Measurements from ENCODE around the gene STX7.
"Not testable (repeated sequence)": the region's sequence is repeated elsewhere in the genome, so short reads cannot be mapped to it uniquely, and the experiment has no call there.

Gene STX7, protein sequence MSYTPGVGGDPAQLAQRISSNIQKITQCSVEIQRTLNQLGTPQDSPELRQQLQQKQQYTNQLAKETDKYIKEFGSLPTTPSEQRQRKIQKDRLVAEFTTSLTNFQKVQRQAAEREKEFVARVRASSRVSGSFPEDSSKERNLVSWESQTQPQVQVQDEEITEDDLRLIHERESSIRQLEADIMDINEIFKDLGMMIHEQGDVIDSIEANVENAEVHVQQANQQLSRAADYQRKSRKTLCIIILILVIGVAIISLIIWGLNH

DNA sequence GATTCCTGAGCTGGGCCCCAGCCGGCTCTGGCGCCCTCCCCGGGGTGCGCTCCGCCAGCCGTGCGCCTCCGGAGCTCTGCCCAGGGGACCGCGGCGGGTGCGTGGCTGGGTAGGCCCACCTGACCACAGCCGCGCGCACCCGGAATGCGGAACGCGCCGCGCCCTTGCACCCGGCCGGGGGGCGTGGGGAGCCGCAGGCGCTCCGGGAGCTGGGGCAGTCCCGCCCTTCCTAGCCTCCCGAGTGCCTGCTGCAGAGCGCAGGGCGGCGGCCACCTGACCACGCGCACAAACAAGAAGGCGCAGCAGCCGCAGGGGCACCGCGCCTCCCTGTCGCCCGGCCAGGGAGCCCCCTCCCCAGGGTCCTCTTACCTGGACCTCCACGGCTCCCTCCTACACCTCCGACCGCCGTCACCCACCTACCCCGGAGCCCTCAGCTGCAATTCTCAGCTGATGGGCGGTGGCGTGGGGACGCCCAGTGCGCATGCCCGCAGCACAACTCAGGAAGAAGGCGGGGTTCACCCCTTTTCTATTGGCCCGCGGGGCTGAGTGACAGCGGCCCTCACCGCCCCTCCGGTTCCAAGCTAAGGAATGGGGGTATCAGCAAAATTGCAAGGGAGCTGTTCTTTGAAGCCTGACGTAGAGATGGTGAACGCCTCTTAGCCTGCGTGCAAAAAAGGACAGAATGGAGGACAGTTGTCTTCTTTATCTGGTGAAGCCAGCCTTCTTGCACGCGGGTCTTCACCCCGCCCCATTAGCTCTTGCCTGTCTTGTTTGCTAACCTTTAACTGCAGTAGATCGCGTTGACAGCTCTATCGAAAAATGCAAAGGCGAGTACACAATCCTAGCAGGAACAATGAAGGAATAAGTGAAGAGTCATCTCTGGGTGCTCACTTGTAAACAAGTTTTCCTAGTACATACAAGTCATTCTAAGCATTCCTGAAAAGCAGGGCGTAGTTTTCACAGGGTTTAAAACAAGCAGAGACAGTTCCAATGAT, at the start of gene STX7:
TSS of gene STX7 (minus strand) at position 479 of the 995 bp plus-strand sequence. CDS start 9,586 bp downstream, outside the sequence.
- peak; percentile 89 for DNase-seq

DNA sequence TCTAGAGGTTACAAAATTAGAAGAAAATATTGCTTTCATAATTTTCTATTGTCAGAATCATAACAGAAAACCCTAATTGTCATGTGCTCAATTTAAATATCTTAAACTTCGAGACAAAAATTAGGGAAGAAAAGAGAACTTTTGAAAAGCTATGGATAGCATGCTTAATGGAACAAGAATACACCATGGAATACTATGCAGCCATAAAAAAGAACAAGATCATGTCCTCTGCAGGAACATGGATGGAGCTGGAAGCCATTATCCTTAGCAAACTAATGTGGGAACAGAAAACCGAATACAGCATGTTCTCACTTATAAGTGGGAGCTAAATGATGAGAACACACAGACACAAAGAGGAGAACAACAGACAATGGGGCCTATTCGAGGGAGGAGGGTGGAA, 47.2 kb upstream of the STX7 start:
- not testable (repeated sequence) for DNase-seq

DNA sequence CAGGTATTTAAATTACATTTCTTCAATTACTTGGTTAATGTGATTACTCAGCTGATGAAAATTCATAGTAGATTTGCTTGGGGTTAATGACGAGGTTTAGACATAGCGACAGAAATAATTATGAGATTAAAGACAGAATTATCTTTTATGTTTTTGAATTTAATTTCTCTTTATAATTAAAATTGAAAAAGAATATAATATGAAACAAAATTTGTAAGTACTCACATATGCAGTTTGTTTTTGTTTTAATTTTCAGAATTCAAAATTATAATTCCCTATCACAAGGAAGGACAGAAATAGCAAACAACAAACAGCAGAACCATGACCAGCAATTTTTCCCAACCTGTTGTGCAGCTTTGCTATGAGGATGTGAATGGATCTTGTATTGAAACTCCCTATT, 39.5 kb upstream of the STX7 start, which contains the start of gene TAAR8:
TSS of gene TAAR8 (plus strand) at position 301 of the 400 bp plus-strand sequence. CDS start at position 322, 21 bp downstream.
- DNase-seq = no peak

DNA sequence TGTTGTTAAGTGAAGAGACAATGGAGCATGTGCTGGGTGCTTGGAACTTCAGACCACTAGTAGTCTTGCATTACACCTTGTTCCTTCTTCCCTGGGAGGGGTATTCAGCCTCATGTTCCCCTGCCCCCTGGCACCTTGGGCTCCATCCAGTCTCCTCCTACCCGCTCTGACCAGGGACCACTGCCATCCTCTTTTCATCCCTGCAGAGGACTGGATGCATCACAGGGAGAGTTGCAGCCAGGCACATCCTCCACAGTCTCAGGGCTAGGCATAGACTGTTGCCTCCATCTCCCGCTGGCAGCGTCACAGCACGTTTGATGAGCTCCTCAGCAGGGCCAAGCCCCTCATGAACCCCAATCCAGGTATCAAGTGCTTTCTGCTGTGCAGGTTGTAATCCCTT, 38.3 kb upstream of the STX7 start:
- no peak for DNase-seq

DNA sequence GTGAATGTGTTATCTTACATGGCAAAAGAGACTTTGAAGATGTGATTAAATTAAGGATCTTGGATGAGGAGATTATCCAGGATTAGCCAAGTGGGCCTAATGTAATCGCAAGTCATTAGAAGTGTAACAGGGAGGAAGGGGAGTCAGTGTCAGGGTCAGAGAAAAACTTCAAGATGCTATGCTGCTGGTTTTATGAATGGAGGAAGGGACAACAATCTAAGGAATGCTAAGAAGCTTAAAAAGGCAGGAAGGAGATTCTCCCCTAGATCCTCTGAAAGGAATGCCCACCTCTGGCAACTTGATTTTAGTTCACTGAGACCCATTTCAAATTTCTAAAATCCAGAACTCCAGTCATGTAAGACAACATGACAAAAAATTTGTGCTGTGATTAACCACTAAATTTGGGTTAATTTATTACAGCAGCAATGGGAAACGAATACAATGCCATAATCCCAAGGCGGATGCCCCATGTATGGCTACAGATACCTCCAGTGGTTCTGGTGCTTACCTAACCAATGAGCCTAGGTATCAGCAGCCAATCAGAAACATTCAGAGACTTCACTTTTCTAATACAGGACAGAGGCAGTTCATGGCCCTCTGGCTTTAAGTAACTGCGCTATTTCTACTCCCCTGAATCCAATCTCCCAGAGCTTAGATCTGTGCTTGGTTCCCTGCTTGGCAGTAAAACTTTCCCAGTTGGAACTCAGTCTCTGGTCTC, 36.0 kb upstream of the STX7 start:
- no peak for DNase-seq

DNA sequence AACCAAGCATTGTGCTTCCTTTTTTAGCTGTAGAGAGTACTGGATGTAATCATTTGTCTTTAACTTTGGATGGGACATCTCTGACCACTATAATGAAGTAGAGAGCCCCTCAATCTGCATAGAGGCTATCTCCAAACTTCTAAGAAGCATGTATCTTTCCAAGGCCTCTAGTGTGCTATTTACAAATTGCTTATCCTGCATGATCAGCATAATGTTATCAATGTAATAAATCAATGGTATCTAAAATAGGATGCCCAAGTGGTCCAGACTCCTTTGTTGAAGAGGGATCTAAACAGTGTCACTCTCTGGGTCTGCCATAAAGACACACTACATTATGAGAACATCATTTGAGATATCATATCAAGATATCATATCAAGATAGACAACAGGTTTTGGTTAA, 31.9 kb upstream of the STX7 start:
- no peak for DNase-seq

DNA sequence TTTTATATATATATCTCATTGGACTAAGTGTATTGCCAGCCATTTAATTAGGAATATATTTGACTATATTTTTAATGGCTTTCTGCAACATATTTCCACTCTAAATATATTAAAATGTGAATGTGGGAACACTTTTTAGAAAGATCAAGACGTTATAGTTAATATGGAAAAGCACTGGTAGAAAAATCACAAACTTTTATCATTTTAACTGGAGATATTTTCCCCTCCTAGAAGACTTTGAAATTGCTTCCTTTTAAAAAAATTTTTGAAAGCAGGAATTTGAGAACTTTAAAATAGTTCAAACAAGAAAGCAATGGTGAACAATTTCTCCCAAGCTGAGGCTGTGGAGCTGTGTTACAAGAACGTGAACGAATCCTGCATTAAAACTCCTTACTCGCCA, 25.1 kb upstream of the STX7 start, which contains the start of gene TAAR9:
TSS of gene TAAR9 (plus strand) at position 301 of the 400 bp plus-strand sequence. CDS start at position 314, 13 bp downstream.
- DNase-seq = no peak

DNA sequence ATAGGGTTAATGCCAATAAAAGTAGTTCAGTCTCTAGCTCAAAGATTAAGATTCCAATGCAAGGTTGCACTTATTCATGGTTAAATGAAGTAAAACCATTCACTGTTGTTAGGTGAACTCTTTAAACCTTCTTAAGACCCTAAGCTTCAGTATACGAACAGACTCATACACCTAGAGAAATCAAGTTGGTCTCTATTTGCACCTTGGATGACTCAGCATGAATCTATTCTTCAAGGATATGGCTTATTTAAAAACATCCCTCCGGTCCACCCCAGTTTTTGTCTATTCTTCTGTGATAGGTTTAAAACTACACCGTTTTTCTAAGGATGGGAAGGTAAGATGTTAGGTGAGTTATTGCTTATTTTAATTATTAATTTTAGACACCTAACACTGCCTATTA, 24.2 kb upstream of the STX7 start:
- no peak for DNase-seq

DNA sequence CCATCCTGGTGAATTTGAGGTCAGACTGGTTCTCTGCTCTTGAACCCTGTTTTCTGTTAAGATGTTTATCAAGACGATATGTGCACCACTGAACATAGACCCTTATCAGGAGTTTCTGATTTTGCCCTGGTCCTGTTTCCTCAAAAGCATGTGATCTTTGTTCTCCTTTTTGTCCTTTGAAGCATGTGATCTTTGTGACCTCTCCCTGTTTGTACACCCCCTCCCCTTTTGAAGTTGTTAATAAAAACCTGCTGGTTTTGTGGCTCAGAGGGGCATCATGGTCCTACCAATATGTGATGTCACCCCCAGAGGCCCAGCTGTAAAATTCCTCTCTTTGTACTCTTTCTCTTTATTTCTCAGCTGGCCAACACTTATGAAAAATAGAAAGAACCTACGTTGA, 21.6 kb upstream of the STX7 start:
- not testable (repeated sequence) for DNase-seq

DNA sequence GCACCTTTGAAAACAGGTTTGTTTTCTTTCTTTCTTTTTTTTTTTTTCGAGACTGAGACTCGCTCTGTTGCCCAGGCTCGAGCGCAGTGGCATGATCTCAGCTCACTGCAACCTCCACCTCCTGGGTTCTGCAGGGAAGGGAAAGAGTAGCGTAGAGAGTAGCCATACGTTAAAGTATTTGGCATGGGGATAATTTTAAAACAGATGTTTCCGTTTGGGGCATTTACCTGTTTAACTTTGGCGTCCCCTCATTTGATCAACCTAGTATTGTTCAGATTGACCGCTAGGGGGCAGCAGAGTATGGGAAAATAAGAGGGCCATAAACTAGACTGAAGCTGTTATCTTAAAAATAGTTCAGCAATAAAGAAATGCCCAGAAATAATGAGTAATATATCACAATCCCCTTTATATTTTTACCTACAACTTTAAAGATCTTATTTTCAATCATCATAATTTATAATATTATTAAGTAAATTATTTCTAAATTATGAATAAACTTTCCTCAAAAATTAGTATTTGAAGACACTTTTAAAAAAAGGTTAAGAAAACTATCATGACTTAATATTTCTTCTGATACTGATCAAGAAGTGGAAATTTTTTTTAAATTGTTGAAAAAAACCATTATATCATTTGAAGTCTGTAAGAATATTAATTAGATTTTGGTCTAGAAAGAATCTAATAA, 17.5 kb upstream of the STX7 start:
- DNase-seq = peak; percentile 80

DNA sequence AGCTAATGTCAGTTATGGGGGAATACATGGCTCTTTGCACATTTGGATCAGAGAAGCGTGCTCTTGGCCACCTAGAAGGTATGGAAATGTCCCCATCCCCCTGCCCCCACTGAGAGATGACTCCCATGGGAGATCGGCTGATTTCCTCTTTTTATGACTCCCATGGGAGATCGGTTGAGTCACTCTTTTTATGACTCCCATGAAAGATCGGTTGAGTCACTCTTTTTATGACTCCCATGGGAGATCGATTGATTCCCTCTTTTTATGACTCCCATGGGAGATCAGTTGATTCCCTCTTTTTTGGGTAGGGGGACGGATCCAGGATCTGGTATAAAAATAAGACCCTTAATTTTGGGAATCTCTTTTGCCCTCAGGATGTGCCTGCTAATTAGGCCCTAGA, 14.9 kb upstream of the STX7 start:
- no peak for DNase-seq

DNA sequence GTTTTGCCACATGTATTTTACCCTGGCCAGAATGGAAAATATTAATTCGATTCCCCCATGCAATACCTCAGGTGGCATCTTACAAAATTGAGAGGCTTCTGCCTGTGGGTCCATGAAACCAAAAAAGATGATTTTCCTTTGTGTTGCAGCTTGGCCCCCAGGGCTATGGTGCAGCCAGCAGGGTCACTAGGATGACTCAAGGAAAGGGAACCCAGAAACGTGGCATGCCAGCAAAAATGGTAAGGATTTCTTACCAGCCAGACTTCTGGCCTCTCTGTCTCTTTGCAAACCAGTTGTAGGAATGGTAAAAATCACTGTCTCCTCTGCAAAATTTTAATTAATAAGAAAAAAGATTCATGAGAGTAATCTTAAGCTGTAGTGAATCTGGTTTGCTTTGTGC, 13.5 kb upstream of the STX7 start:
- no peak for DNase-seq

DNA sequence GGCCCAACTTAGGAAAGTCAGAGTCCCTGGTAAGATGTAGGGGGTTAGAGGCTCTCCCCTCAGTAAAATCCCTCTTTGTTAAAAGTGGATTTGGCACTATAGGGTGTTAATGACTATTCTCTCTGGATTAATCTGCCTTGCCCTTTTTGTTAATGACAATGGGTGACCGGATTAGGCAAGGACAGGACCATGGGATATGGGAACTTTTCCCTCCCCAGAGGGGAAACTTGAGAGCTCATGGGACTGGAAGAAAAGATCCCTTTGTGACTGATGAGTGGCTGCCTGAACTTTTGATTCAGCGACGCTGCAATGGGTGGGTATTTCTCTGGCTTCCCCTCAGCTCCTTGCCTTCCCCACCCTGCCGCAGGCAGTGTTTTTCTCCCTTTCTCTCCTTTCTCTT, 12.9 kb upstream of the STX7 start:
- DNase-seq = no peak

DNA sequence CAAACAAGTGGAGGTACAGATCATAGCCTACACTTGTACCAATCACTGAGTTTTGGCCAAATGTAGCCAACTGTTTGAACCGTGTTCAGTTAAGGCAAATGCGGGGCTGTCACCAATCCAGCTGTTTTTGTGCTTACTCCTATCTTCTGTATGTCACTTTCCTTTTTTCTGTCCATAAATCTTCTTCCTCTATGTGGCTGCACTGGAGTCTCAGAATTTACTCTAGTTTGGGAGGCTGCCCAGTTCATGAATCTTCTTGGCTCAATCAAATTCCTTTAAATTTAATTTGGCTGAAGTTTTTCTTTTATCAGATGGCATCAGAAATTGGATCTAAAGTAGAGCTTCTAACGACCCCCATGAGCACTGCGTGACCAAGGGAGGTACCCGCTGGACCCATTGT, 11.7 kb upstream of the STX7 start:
- DNase-seq = no peak

DNA sequence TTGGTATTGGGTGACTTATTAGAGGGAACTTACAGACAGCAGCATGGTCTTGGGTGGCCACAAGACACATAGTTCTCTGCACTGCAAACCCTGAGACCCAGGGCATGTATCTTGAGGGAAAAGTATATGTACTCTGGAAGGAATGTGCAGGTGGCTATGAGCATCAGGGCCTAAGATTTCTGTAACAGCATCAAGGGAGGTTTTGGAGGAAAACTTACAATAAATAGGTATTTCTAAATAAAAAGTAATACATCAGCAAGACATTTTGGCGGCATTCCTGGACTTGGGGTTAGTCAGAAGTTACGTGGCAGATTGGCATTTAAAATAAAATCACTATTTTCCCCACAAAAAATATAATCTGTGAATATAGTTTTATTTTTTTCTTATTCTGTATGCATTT, 8.0 kb upstream of the STX7 start:
- DNase-seq = no peak

DNA sequence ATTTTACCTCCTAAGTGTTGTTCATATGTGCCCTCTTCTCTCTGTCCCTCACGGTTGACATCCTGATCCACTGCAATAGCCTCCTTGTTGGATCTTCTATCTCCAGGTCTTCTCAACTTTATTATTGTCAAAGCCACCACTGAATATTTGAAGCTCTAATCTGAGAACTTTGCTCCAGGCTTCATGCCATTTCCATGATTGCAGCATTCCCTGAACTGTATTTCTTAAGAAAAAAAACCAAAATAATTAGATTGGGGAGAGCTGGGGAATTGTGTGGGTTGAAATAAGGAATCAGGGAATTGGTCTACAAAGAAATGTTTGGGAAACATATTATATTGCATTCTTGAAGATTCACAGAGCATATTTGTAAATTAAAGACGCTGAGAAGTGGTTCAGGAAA, 2.5 kb upstream of the STX7 start:
- no peak for DNase-seq

DNA sequence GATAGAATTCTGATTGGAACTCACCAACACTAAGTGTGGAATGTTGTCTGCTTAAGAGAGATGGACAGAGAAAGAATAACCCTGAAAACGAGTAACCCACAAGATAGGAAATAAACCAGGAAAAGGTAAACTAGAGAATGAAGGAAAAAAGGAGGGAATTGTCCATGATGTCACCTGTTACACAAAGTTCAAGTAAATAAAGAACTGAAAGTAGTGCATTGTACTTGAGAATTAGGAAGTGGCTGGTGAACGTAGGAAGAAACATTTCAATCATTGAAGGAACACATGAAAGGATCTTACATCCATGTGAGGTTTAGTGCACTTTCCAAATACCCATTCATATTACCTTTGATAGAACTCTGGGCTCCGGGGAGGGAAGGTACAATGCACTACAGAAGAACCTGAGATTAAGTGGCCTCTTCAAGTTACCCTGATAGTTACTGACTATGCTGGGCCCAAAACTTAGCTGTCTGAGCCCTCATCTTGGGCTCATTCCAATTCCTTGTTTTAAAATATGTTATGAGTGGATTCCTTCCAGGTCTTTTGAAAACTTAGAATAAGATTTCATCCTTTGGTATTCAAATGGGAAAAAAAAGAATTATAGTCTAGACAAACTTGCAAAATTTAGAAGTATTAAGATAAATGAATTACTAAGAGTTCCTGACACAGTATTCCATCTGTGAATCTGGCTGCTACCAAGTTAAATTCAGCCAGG, 1.1 kb upstream of the STX7 start:
- DNase-seq = no peak

DNA sequence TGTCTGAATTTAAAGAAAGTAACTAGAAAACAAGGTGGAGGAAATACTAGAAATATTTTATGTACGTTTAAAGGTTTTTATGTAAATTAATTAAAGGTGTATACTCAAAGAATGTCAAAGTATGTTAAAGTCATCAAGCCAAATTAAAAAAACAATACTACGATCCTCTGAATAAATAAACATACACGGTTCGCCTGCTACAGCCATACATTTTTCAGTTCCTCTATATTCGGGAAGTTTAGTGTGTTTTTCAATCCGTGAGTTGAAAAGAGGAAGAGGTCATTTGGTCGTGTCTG, 626 bp downstream of the STX7 start:
- no peak for DNase-seq

DNA sequence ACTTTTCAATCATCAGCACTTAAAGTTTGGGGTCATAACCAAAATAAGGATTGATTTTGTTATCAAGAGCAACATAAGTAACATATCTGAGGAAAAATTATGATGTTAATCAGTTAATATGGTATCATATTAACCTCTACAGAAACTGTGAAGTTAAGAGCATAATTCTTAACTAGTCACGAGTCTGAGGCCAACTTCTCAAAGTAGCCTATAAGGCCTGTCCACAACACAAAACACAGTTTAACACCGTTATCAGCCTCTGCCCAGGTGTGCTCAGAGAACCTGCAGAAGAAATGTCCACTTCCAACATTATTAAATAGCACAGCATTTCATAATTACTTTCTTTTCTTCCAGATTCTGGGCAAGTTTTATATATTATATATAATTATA, 1.1 kb downstream of the STX7 start:
- DNase-seq = no peak

DNA sequence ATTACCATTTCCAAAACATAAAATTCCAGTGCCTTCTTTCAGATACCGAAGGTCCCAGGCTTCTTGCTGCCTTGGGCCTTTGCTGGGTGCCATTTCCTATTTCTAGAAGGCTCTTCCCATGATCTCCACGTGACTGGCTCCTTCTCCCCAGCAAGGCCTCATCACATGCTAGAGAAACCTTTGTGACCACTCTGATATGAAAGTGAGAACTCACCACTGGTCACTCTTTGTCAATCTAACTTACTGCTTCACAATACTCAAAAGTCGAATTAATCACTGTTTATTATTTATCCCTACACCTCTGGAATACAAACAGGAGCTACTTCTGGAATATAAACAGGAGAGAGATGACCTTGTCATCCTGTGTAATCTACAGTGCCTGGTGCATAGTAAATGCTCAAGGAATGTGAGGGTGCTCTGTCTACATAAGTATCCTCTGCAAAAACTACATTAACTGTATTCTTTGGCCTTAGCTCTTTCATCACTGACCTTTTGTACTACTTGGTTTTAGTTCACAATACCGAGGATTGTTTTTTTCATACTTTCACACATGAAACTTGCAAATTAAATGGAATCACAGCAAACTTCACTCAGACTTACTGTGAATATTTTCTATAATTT, 1.6 kb downstream of the STX7 start:
- no peak for DNase-seq
